WI38 (cell line): Measurements from ENCODE around the gene FLVCR1.
"Not testable (repeated sequence)": the region's sequence is repeated elsewhere in the genome, so short reads cannot be mapped to it uniquely, and the experiment has no call there.

Experiments
- H3K4me3 ChIP-seq: 2 replicates; pipeline ENCODE4 v1.5.1; 2011; ENCODE audit warnings: low read depth, mild to moderate bottlenecking, control low read depth, low read length
- CTCF ChIP-seq: IDR thresholded peaks from 2 replicates; pipeline ENCODE4 v1.5.1; 2012; ENCODE audit warnings: low read depth, mild to moderate bottlenecking, control low read depth, low read length

The FLVCR1 gene

GRCh38 chr1:212892108-212892507 lies 34.0 kb downstream of the FLVCR1 start:
- no peak for TF ChIP-seq CTCF

GRCh38 chr1:212899845-212900244 lies 41.8 kb downstream of the FLVCR1 start:
- TF ChIP-seq CTCF: no peak

More at GRCh38 chr1:212892108-212892507, 34.0 kb downstream of the FLVCR1 start:
- no peak overlapping the region for H3K4me3 ChIP-seq

GRCh38 chr1:212901290-212901689 lies 43.2 kb downstream of the FLVCR1 start:
- no peak overlapping the region for H3K4me3 ChIP-seq
- no peak for TF ChIP-seq CTCF

More at GRCh38 chr1:212899845-212900244, 41.8 kb downstream of the FLVCR1 start:
- no peak overlapping the region for H3K4me3 ChIP-seq

- no peak for TF ChIP-seq CTCF
These were observed 44.0 kb downstream of the FLVCR1 start for GRCh38 chr1:212902054-212902453.

GRCh38 chr1:212903664-212904063 lies 45.6 kb downstream of the FLVCR1 start:
- TF ChIP-seq CTCF: no peak

More at GRCh38 chr1:212902054-212902453, 44.0 kb downstream of the FLVCR1 start:
- no peak overlapping the region for H3K4me3 ChIP-seq

GRCh38 chr1:212908071-212908470 lies 50.0 kb downstream of the FLVCR1 start:
- H3K4me3 ChIP-seq: not testable (repeated sequence)

More at GRCh38 chr1:212903664-212904063, 45.6 kb downstream of the FLVCR1 start:
- H3K4me3 ChIP-seq: no peak overlapping the region

- no peak overlapping the region for H3K4me3 ChIP-seq
- TF ChIP-seq CTCF: no peak
These were observed 50.9 kb downstream of the FLVCR1 start for GRCh38 chr1:212908971-212909370.

GRCh38 chr1:212909652-212910063 lies 51.6 kb downstream of the FLVCR1 start:
- no peak overlapping the region for H3K4me3 ChIP-seq
- no peak for TF ChIP-seq CTCF

GRCh38 chr1:212910213-212910612 lies 52.1 kb downstream of the FLVCR1 start:
- not testable (repeated sequence) for H3K4me3 ChIP-seq

GRCh38 chr1:212913638-212914037 lies 55.6 kb downstream of the FLVCR1 start:
- H3K4me3 ChIP-seq: not testable (repeated sequence)

- not testable (repeated sequence) for H3K4me3 ChIP-seq
These were observed 56.0 kb downstream of the FLVCR1 start for GRCh38 chr1:212914110-212914509.
